Measurements from ENCODE around the gene MAD1L1.
"Not testable (repeated sequence)": the region's sequence is repeated elsewhere in the genome, so short reads cannot be mapped to it uniquely, and the experiment has no call there.

Gene MAD1L1

DNA sequence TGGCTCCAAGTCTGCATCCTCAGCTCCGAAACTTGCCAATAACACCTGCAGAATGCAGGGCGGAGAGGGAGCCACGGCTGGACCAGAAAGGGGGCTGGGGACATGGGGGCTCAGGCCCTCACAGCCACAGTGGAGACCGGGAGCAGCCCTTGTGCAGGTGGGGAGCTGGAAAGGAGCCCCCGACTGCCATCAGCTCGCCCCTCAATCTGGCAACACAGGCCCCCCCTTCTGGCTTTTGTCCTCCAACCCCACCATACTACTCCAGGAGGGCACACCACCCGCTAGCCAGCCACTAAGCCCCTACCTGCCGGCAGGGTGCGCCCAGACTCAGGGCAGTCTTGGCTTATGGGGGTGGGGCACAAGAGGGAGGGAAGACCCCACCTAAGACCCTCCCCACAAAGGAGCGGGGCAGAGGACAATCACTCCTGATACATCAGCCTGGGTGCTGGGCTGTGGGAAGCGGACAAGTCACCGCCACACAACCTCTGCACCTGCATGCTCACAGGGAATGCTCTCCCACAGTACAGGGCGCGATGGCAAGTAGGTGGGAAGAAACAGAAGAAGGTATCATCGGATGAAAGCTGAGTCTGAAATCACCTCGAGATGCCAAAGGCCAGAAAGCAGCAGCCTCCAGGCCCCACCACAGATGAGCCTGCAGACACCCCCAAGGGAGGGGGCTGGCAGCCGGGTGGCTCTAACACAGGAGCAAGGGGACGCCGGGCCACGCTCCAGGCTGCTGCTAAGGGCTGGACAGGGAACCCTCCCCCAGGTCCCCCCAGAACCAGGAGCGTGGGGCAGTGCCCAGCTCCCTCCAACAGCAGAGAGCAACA, 297.4 kb downstream of the MAD1L1 start:
- no peak for DNase-seq

DNA sequence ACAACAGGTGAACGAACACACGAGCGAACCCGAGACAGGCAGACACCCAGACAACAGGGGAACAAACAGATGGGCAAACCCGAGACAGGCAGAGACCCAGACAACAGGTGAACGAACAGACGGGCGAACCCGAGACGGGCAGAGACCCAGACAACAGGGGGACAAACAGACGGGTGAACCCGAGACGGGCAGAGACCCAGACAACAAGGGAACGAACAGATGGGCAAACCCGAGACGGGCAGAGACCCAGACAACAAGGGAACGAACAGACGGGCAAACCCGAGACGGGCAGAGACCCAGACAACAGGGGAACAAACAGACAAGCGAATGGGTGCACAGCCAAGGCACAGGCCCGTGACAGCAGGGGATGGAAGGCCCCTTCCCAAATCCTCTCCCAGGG, 298.0 kb downstream of the MAD1L1 start:
- DNase-seq, result no peak

DNA sequence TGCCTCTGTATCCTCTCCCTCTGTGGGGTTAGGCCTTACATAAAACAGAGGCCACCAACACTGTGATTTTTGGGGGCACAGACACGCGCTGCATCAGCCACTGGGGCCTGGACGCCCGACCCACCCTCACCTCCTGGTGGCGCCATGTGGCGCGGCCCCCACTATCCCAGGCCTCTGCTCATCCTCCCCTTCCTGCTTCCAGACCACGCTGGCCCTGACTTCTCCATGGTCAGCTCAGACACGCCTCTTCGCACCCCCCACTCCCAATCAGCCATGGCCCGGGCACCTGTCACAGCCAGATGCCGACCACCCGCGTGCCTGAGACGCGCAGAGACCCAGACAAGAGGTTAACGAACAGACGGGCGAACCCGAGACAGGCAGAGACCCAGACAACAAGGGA, 298.7 kb downstream of the MAD1L1 start:
- DNase-seq, result no peak

DNA sequence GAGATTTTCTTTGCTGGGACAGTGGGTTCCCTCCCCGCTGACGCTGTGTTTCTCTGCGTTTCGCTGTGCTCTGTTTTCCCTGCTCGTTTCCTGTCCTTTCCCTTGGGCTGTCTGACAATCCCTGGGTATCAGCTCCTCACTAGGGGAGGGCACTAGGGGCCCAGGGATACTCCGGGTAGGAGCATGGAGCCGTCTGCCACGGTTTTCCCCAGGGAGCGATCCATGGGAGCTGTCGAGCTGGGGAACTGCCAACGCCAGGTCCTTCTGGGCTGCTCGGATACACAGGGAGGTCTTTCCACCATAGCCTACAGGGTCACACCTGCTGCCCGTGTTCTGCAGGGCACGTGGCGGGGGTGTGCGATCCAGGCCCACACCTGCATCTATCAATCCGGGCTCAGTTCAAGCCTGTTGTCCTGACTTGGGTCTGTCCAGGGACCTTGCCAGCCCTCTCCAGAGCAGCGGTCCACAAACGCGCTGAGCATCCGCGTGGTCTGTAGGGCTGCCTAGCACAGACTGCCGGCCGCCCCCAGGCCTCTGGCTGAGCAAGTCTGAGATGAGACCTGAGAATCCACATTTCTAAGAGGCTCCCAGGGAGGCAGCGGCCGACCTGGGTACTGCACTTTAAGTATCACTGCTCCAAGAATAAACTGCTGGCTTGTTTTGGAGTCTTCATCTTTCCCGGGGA, 299.5 kb downstream of the MAD1L1 start:
- no peak for DNase-seq

DNA sequence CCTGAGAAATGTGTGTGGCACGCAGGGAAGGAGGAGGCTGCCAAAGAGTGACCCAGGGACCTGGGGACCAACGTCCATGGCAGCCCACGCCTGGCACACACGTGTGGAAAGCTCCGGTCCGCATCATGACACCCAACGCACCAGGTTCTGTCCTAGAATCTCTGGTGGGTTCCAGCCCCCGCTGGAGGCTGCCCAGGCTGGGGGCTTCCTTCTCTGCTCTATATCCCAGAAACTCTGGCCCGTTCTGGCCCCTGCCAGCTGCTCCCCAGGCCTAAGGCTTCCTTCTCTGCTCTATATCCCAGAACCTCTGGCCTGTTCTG, 300.8 kb downstream of the MAD1L1 start:
- DNase-seq, result no peak

DNA sequence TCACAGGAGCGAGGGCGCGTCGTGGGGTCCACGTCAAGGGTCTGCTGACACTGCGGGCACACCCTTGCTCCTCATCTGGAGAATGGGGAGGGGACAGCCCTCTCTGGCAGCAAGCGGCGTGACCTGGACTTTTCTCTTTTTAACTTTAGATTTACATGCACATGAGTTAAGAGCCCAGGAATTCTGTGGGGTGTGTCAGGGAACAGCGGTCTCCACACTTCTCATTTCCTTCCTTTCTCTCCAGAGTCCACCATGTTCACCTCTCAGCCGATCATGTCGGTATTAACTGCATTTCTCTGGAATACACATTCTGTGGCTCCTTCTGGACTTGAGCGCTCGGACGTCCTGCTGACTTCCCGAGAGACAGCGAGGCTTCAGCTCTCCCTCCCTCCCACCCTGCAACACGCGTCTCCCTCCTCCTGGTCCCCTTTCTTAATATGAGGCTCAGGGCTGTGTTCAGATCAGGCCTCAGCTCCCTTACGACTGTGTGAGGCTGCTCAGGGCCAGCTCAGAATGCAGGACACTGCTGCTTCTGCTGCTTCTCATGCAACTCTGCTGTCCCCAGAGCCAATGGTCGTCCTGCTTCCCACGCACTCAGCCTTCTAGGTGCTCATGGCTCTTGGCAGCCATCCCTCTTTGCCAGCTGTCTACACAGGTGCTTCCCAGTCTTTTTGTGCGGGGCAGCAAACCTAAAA, 301.3 kb downstream of the MAD1L1 start:
- DNase-seq, result no peak

DNA sequence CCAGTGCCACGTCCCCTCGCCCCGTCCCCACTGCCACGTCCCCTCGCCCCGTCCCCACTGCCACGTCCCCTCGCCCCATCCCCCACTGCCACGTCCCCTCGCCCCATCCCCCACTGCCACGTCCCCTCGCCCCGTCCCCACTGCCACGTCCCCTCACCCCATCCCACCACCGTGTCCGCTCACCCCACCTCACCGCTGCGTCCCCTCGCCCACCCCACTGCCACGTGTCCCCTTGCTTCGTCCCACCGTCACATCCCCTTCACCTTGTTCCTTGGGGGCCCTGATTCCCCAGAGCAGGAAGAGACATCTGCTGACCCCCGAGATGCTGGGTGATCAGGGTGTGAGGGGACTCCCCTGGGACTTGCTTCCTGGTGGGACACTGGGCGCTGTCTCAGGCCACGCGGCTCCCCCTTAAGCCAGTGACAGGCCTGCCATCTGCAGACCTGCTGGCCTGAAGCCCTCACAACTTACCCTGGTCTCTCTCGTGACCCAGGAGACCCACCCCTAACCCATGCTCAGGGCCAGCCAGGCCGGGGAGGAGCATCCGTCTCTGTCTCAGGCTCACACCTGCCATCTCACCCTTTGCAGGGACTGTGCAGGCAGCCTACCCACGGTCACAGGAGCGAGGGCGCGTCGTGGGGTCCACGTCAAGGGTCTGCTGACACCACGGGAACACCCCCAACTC, 302.2 kb downstream of the MAD1L1 start:
- DNase-seq, result no peak

DNA sequence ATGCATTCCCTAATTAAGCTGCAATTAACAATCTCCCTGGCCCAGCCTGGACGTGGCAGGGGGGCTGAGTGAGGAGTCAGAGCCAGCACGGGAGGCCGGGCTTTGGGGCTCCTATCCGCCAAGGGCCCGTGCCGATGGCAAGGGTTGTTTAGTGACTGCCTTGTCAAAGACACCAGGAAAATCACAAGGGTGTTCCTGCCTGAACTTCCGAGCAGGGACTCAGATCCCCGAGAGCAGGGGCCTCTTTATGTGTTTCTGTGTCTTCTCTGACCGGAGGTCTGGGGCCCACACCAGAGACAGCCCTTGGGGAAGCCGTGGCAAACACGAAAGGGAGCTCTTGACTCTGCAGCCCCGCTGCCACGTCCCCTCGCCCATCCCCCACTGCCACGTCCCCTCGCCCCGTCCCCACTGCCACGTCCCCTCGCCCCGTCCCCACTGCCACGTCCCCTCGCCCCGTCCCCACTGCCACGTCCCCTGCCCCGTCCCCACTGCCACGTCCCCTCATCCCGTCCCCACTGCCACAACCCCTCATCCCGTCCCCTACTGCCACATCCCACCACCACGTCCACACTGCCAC, 303.3 kb downstream of the MAD1L1 start:
- DNase-seq, result not testable (repeated sequence)

DNA sequence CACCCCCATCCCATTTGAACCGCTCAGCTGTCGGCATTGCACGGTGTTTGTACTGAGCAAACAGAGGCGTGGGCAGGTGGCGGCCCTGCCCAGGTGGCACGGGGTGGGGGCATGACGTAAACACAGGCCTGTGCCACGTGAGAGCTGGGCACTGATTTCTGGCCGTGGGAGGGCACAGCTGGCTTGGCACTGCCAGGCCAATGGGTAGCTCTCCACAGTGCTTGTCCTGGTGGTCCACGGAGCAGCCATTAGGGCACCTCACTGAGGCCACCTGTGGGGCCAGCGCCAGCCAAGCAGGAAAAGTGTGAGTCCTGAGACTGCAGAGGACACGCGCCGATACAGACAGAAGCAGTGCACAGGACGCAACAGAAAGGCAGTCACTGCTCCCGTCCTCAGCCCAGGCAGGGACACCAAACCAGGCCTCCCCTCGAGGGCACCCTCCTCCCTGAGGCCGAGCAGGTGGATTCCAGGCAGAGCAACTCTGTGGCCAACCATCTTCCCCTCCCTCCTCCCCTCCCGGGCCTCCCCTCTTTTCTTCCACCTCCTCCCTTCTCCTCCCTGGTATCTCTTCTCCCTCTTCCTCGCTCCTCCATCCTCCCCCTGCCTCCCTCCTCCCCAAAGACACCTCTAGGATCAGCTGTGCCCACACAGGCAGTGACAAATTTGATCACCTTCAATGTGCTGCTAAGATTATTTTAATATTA, 303.9 kb downstream of the MAD1L1 start:
- no peak for DNase-seq

DNA sequence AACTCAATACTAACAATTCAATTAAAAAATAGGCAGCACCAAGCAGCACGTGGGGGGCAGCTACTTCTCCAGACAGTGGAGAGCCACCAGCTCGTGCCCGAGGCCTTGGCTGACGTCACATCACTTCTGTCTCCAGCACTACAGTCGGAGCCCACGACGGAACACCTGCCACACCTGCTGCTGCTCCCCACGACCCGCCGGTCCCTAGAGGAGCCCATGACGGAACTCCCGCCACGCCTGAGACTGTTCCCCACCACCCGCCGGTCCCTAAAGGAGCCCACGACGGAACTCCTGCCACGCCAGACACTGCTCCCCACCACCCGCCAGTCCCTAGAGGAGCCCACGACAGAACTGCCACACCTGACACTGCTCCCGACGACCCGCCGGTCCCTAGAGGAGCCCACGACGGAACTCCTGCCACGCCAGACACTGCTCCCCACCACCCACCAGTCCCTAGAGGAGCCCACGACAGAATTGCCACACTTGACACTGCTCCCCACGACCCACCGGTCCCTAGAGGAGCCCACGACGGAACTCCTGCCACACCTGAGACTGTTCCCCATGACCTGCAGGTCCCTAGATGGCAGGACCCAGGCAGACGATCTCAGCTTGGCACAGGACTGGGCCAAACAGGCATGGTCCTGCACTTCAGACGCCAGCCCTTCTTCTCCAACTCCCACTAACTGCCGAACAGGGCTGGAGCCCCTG, 304.7 kb downstream of the MAD1L1 start:
- DNase-seq, result no peak

DNA sequence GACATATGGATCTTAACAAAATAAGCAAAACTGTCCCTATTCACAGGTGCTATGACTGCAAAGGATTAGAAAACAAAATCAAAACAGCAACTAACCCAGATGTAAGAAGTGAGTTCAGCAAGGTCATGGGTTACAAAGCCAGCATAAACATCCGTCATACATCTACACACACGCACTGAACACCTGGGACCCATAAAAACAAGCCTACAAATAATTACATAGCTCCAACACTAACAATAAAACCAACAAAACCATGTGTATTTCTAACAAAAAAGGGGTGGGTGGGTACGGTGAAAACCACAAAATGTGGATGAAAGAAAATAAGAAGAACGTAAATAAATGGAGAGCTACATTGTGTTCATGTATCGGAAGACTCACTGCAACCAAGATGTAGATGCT, 305.8 kb downstream of the MAD1L1 start:
- no peak for DNase-seq

DNA sequence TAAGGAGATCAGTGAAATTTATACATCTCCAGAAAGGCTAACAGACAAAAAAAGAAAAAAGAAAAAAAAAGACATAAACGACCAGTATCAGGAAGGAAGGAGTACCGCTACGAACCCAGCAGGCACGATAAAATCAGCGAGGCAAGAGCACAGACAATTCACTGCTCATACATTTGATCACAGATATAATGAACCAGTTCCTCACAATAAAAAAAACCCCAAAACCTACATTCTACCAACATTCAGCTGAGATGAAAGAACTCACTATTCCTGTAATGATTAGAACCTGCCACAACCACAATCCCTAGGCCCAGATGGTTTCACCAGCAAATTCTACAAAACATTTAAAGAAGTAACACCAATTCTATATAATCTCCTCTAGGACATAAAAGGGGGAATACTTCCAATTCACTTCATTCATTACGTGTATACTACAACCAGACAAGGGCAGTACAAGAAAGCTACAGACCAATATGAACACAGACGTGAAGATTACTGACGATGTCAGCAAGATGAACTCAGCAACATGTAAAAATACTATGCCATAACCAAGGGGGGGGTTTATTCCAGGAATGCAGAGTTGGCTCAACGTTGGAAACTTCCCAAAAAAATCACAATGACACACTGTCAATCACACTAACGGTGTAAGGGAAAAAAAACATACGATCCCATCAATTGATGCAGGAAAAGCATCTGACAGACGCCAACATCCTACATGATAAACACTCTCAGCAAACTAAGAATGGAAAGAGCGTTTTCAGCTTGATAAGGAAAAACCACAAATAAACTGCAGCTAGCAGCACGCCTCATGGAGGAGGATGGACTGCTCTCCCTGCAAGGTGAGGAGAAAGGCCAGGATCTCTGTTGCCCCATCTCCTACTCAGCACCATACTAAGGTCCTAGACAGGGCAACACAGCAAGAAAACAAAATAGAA, 306.5 kb downstream of the MAD1L1 start:
- no peak for DNase-seq

DNA sequence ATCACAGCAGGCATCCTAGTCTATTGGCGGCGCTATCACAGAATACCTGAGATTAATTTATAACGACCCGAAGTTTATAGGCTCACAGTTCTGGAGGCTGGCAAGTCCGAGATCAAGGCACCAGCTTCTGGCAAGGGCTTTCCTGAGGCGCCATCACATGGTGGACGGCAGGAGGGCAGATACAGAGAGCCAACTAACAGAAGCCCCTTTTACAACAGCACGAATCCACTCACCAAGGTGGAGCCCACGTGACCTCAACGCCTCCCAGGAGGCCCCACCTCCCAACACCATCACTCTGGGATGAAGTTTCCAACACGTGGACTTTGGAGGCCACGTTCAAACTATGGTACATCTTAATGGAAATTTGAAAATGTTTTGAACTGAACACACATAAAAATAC, 307.4 kb downstream of the MAD1L1 start:
- no peak for DNase-seq

DNA sequence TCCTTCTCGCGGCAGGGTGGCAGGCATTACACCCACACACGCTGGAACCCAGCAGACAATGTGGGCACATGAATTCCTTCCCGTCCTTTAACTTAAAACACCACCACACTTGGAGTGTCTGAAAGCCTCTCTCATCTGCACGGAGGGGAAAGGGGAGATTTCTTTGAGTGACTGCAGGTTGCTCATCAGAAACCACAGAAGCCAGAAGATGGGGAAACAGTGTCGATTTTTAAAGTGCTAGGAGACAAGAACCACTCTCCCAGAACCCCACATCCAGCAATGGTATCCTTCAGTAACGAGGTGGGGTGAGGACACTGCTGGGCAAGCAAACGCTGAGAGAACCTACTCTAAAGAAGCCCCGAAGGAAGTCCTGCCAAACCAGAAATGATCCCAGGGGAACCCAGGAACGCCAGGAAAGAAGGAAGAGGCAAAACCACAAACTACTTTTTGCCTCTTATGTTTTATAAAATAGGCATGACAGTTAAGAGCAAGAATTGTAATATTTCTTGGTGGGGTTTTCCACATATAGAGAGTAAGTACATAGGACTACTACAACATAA, 308.4 kb downstream of the MAD1L1 start:
- DNase-seq, result no peak

DNA sequence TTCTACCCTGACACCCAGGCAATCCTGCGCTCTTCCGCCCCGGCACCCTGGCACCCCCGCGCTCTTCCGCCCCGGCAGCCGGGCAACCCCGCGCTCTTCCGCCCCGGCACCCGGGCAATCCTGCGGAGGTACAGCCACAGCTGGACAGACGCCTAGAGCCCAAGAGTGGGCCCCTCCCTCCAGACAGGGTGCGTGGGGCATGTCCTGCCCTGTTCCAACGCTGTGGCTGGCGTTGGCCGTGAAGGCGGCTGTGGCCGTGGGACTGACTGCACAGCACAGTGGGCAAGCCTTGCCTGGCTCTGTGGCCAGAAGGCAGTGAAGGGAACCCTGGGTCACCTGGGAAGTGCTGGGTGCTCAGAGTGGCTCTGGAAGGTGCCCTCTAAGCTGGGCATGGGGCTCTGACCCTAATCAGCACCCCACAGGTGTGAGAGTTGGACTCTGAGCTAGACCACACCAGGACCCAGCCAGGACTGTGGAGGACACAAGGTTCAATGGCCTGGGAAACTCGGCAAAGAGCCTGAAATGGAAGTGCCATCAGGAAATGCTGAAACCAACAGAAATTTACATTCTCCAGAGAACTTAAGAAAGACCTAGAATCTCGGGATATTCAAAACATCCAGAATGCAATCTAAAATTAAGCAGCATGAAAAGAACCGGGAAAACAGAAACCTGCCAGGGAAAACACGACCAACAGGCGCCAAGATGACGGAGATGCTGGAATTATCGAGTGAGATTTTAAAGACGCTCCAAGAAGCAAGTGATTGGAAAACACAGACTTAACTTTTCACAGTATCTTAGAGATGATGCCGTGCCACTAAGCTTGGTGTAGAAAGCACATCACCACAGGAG, 309.1 kb downstream of the MAD1L1 start:
- DNase-seq, result no peak

DNA sequence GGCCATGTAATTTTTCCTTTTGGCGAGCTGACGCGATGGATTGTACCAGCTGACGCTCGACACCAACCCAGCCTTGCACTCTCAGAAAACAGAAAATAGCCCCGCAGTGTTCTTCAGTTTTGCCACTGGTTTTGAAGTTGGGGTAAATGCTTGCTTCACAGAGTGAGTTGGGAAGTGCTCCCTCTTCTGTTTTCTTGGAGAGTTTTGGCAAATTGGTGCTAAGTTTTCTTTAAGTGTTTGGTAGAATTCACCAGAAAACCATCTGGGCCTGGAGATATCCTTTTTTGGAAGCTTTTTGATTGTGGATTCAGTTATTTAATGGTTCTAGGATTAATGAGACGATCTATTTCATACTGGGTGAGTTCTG, 309.9 kb downstream of the MAD1L1 start:
- no peak for DNase-seq

DNA sequence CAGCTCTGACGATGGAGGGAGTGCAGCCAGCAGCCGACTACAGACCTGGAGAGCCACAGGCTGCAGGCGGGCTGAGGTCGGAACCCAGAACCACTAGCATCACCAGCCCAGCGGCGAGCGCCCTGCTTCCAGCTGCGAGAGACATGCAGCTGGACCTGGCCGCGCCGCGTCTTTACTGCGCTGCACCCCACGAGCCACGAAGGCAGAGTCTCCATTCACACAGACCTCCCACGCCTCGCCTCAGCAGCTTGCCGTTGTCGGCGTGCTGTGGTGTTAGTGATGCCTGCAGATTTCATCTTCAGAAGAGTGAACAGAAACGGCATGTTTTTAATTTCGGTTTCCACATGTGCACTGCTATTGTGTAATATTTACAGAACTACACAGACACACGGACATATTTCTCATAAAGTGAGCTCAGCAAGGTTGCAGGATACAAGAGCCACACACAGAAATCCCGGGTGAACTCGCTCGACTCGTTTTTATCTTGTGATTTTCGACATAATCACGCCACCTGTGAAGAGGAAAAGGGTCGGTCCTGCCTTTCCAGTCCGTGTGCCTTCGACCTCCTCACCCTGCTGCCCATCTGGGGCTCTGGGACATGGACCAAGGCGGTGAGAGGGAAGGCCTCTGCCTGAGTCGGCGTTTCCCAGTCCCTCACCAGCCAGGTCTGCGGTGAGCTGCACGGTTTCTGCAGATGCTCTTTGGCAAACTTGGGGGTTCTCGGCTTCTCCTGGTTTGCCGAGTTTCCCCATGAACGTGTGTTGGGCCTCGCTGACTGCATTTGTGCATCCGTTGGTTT, 310.5 kb downstream of the MAD1L1 start:
- DNase-seq, result no peak

DNA sequence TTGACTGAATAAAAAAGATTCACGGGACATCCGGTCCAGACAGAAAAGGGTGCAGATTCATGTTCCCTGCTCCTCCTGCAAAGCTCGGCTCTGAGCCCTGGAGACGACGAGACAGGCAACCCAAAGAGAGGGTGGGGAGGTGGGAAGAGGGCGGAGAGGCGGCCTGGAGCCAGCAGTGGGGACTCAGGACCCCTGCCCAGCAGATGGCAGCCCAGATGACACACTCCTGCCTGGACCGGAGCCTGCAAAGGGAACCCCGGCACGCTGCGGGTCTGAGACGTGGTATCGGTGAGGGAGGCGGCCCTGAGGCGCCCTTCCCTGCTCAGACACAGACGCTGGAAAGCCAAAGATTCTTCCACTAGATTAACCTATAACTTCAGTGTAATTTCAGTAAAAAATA, 311.9 kb downstream of the MAD1L1 start:
- no peak for DNase-seq

Data from left hindlimb (tissue), 1 donor.